Activated naive CD4-positive, alpha-beta T cell treated with anti-CD3 and anti-CD28 coated beads for 36 hours (primary cell): Measurements from ENCODE around the gene ZMIZ2. TPM values are rescaled to one million over a fixed set of nuclear protein-coding genes. Genes with fewer than 3 reads are reported as not detected.

Experiments
- CTCF ChIA-PET: fragments of 350-600 bp; sonication (Branson Sonifier 250); formaldehyde crosslinking; loops from one replicate; lab custom pipeline; 2021; ENCODE audit warnings: antibody characterized with exemption; lab: Charles Lee
- DNase-seq: peaks from one replicate; pipeline ENCODE4 v3.0.0-alpha.2; 2020
- H3K27ac Mint-ChIP-seq: one replicate; pipeline ENCODE4 v1.8.0; 2021; ENCODE audit warnings: mild to moderate bottlenecking, mixed read lengths
- H3K27me3 Mint-ChIP-seq: one replicate; pipeline ENCODE4 v1.8.0; 2021; ENCODE audit warnings: low read depth, mixed read lengths
- H3K36me3 Mint-ChIP-seq: one replicate; pipeline ENCODE4 v1.8.0; 2021; ENCODE audit warnings: low read depth, mixed read lengths
- H3K4me1 Mint-ChIP-seq: one replicate; pipeline ENCODE4 v1.8.0; 2021; ENCODE audit warnings: low read depth, mixed read lengths
- H3K4me3 Mint-ChIP-seq: one replicate; pipeline ENCODE4 v1.8.0; 2021; ENCODE audit warnings: mild to moderate bottlenecking, moderate library complexity, mixed read lengths
- H3K9me3 Mint-ChIP-seq: one replicate; pipeline ENCODE4 v1.8.0; 2021; ENCODE audit warnings: mixed read lengths
- intact Hi-C: fragments of 100-400 bp; cut with micrococcal nuclease; formaldehyde crosslinking; loops from one replicate; pipeline ENCODE4 v1.15.1; 2023
- total RNA-seq, 2 experiments: library from RNA; stranded (reverse); gene quantifications; one replicate each; pipeline ENCODE4 v1.2.3, GENCODE V29; 2021

ZMIZ2 gene
- total RNA-seq, 2 experiments from 2014 or later, result 83.1 to 86.5 TPM

GRCh38 chr7:44750424-44750823 is 1.8 kb downstream of the ZMIZ2 start:
- CTCF ChIA-PET, result interaction anchor here (0.7 to 2.1 kb wide), 8 partner anchors 11 to 385 kb away, joined by 3 to 9 read pairs (median 4); no protein-coding TSS in a partner anchor
- Mint-ChIP-seq H3K4me1 (peaks cover 45% of the 10 kb centered on the region), H3K36me3 (peaks cover 9% of the 10 kb centered on the region)

GRCh38 chr7:44750921-44751571 is 2.4 kb downstream of the ZMIZ2 start:
- no peaks in the 10 kb centered on the region for H3K9me3 Mint-ChIP-seq
- no peaks in the 10 kb centered on the region for H3K27me3 Mint-ChIP-seq
- H3K4me3 Mint-ChIP-seq, result peak overlapping the region; percentile 82
- intact Hi-C loops, result loop anchor here (1.0 kb wide), 1 partner anchor 134 kb away; no protein-coding TSS in a partner anchor
- peak; percentile 79 for DNase-seq
- CTCF ChIA-PET, result interaction anchor here (0.7 to 2.1 kb wide), 3 partner anchors 21 to 46 kb away, joined by 4 to 9 read pairs (median 4); no protein-coding TSS in a partner anchor
- H3K4me1 Mint-ChIP-seq, result peaks cover 45% of the 10 kb centered on the region
- peaks cover 9% of the 10 kb centered on the region for H3K36me3 Mint-ChIP-seq
- peak overlapping the region; percentile 85 for H3K27ac Mint-ChIP-seq

More at GRCh38 chr7:44750424-44750823, 1.8 kb downstream of the ZMIZ2 start:
- Mint-ChIP-seq H3K4me3 (peak overlapping the region; percentile 82), H3K27ac (peak overlapping the region; percentile 85), H3K27me3 (no peaks in the 10 kb centered on the region), H3K9me3 (no peaks in the 10 kb centered on the region)
- DNase-seq, result no peak
- intact Hi-C loops, result no loop called here

GRCh38 chr7:44752822-44753221 is 4.2 kb downstream of the ZMIZ2 start:
- intact Hi-C loops, result no loop called here
- DNase-seq, result no peak
- H3K27me3 Mint-ChIP-seq, result no peaks in the 10 kb centered on the region
- H3K9me3 Mint-ChIP-seq, result no peaks in the 10 kb centered on the region
- no peak overlapping the region for H3K27ac Mint-ChIP-seq
- H3K4me3 Mint-ChIP-seq, result no peak overlapping the region
- CTCF ChIA-PET, result interaction anchor here (0.6 kb wide), 1 partner anchor 10 kb away, joined by 3 read pairs; no protein-coding TSS in a partner anchor
- peaks cover 41% of the 10 kb centered on the region for H3K4me1 Mint-ChIP-seq
- H3K36me3 Mint-ChIP-seq, result peaks cover 11% of the 10 kb centered on the region

- no peaks in the 10 kb centered on the region for H3K27me3 Mint-ChIP-seq
- peaks cover 33% of the 10 kb centered on the region for H3K4me1 Mint-ChIP-seq
- peak overlapping the region; percentile 68 for H3K27ac Mint-ChIP-seq
- no peak overlapping the region for H3K4me3 Mint-ChIP-seq
- DNase-seq, result no peak
- no peaks in the 10 kb centered on the region for H3K9me3 Mint-ChIP-seq
- intact Hi-C loops, result no loop called here
- CTCF ChIA-PET, result no interaction called here
- H3K36me3 Mint-ChIP-seq, result peaks cover 15% of the 10 kb centered on the region
Observed at GRCh38 chr7:44754802-44755697, 6.4 kb downstream of the ZMIZ2 start.

- Mint-ChIP-seq H3K9me3 (no peaks in the 10 kb centered on the region), H3K27ac (peak overlapping the region; percentile 30), H3K4me1 (peaks cover 24% of the 10 kb centered on the region), H3K36me3 (peaks cover 15% of the 10 kb centered on the region), H3K4me3 (no peak overlapping the region), H3K27me3 (no peaks in the 10 kb centered on the region)
- CTCF ChIA-PET, result interaction anchor here (0.5 kb wide), 1 partner anchor 24 kb away, joined by 3 read pairs; no protein-coding TSS in a partner anchor
- intact Hi-C loops, result no loop called here
- DNase-seq, result no peak
Observed at GRCh38 chr7:44755698-44756627, 7.3 kb downstream of the ZMIZ2 start.

GRCh38 chr7:44756904-44757303 is 8.3 kb downstream of the ZMIZ2 start:
- H3K27me3 Mint-ChIP-seq, result no peaks in the 10 kb centered on the region
- peaks cover 11% of the 10 kb centered on the region for H3K36me3 Mint-ChIP-seq
- H3K4me1 Mint-ChIP-seq, result peaks cover 17% of the 10 kb centered on the region
- intact Hi-C loops, result no loop called here
- no peak overlapping the region for H3K27ac Mint-ChIP-seq
- H3K4me3 Mint-ChIP-seq, result no peak overlapping the region
- CTCF ChIA-PET, result interaction anchor here (0.5 kb wide), 1 partner anchor 23 kb away, joined by 3 read pairs; no protein-coding TSS in a partner anchor
- H3K9me3 Mint-ChIP-seq, result no peaks in the 10 kb centered on the region
- no peak for DNase-seq

GRCh38 chr7:44757311-44757710 is 8.7 kb downstream of the ZMIZ2 start:
- Mint-ChIP-seq H3K27ac (no peak overlapping the region), H3K4me3 (no peak overlapping the region), H3K4me1 (peaks cover 15% of the 10 kb centered on the region), H3K9me3 (no peaks in the 10 kb centered on the region), H3K36me3 (peaks cover 11% of the 10 kb centered on the region), H3K27me3 (no peaks in the 10 kb centered on the region)
- DNase-seq, result no peak
- CTCF ChIA-PET, result no interaction called here
- intact Hi-C loops, result no loop called here

GRCh38 chr7:44757739-44758138 is 9.1 kb downstream of the ZMIZ2 start:
- Mint-ChIP-seq H3K4me3 (no peak overlapping the region), H3K27me3 (no peaks in the 10 kb centered on the region), H3K9me3 (no peaks in the 10 kb centered on the region), H3K36me3 (peaks cover 10% of the 10 kb centered on the region), H3K27ac (no peak overlapping the region), H3K4me1 (peaks cover 11% of the 10 kb centered on the region)
- no peak for DNase-seq
- CTCF ChIA-PET, result no interaction called here
- intact Hi-C loops, result no loop called here

GRCh38 chr7:44759246-44759645 is 10.6 kb downstream of the ZMIZ2 start:
- Mint-ChIP-seq H3K9me3 (no peaks in the 10 kb centered on the region), H3K27me3 (no peaks in the 10 kb centered on the region), H3K4me3 (no peak overlapping the region), H3K27ac (no peak overlapping the region), H3K36me3 (peaks cover 14% of the 10 kb centered on the region), H3K4me1 (peaks cover 2% of the 10 kb centered on the region)
- DNase-seq, result no peak
- CTCF ChIA-PET, result interaction anchor here (0.7 kb wide), 1 partner anchor 194 kb away, joined by 3 read pairs; no protein-coding TSS in a partner anchor
- intact Hi-C loops, result no loop called here

GRCh38 chr7:44760034-44760580 is 11.5 kb downstream of the ZMIZ2 start:
- Mint-ChIP-seq H3K36me3 (peaks cover 15% of the 10 kb centered on the region), H3K27me3 (no peaks in the 10 kb centered on the region), H3K9me3 (no peaks in the 10 kb centered on the region), H3K27ac (no peak overlapping the region), H3K4me3 (no peak overlapping the region), H3K4me1 (peaks cover under 1% of the 10 kb centered on the region)
- DNase-seq, result no peak
- CTCF ChIA-PET, result no interaction called here
- intact Hi-C loops, result no loop called here
